Vagina (tissue), 2 donors: ENCODE measurements around the gene ADAMTSL3. TPM values are rescaled to one million over a fixed set of nuclear protein-coding genes. Genes with fewer than 3 reads are reported as not detected.
A peak's percentile ranks its signal among the peaks of the same experiment; 100 is the strongest.

Source experiments
- DNase-seq, 2 donors: peaks; one replicate each; pipeline ENCODE4 v3.0.0-alpha.2; 2017; ENCODE audit errors: extremely low spot score in 2 of 2
- H3K27ac ChIP-seq: fragments of 200-600 bp; sonication (generic); one replicate; pipeline ENCODE4 v1.5.1; 2019
- H3K27me3 ChIP-seq: fragments of 200-600 bp; sonication (generic); one replicate; pipeline ENCODE4 v1.5.1; 2019
- H3K36me3 ChIP-seq, 2 donors: fragments of 200-600 bp; sonication (generic); one replicate each; pipeline ENCODE4 v1.5.1; 2017 to 2019
- H3K4me1 ChIP-seq: fragments of 200-600 bp; sonication (generic); one replicate; pipeline ENCODE4 v1.5.1; 2019
- H3K4me3 ChIP-seq, 2 donors: fragments of 200-600 bp; sonication (generic); 1 replicate in 1 of 2; 2 replicates in 1 of 2; pipeline ENCODE4 v1.5.1; 2016 to 2019
- H3K9me3 ChIP-seq: fragments of 200-600 bp; sonication (generic); one replicate; pipeline ENCODE4 v1.5.1; 2019
- POLR2A ChIP-seq, 2 donors: fragments of 450-650 bp; IDR thresholded peaks; one replicate each; pipeline ENCODE4 v1.6.1; 2017; ENCODE audit warnings: antibody characterized with exemption in 2 of 2, mild to moderate bottlenecking in 2 of 2, moderate library complexity in 2 of 2
- POLR2AphosphoS5 ChIP-seq, 2 donors: sonication (generic); formaldehyde crosslinking; IDR thresholded peaks; one replicate each; pipeline ENCODE4 v1.9.0; 2017; ENCODE audit warnings: antibody characterized with exemption in 2 of 2, mild to moderate bottlenecking in 2 of 2, low read depth in 1 of 2; ENCODE audit not compliant: insufficient read depth in 1 of 2
- intact Hi-C: fragments of 100-400 bp; cut with DNase I; formaldehyde crosslinking; loops from one replicate; pipeline ENCODE4 v1.15.1; 2023
- total RNA-seq: library from RNA; depleted of rRNA; stranded (reverse); fragments of >200 nt; gene quantifications from one replicate; pipeline ENCODE4 v1.2.3, GENCODE V29; 2016
- TF ChIP-seq, protein P1 (sequence below), 3 experiments: fragments of 450-650 bp in 2 of 3; fragments of 200-600 bp in 1 of 3; sonication (generic) in 1 of 3; IDR thresholded peaks; one replicate each; pipeline ENCODE4 v1.5.1; 2017 to 2019; ENCODE audit warnings: antibody characterized with exemption in 3 of 3, mild to moderate bottlenecking in 2 of 3, moderate library complexity in 2 of 3

The ADAMTSL3 gene
- total RNA-seq, 1 donor from 2014 or later = 4.2 TPM

DNA sequence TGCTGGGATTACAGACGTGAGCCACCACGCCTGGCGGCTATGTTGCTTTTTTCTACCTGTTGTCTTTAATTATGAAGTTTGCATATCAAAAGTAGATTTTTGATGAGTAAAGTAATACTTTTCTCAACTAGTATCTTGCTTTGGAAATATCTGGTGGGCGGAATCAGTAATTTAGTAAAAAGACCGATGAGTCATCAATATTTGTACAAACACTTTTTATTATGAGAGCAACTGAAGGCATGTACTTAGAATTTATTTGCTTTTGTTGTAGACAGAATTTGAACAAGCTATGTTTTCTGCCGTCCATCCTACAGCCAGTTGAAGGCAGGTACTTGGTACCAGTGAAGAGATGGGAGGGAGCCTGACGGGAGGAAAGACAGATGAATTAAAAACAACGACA is 164.7 kb downstream of the ADAMTSL3 start:
- Histone ChIP-seq H3K27me3 (no peaks in the 10 kb centered on the region), H3K4me3 (no peak overlapping the region), H3K36me3 (no peaks in the 10 kb centered on the region), H3K9me3 (no peaks in the 10 kb centered on the region), H3K4me1 (peaks cover 8% of the 10 kb centered on the region), H3K27ac (no peak overlapping the region)
- intact Hi-C loops = no loop called here
- TF ChIP-seq, protein P1, sequence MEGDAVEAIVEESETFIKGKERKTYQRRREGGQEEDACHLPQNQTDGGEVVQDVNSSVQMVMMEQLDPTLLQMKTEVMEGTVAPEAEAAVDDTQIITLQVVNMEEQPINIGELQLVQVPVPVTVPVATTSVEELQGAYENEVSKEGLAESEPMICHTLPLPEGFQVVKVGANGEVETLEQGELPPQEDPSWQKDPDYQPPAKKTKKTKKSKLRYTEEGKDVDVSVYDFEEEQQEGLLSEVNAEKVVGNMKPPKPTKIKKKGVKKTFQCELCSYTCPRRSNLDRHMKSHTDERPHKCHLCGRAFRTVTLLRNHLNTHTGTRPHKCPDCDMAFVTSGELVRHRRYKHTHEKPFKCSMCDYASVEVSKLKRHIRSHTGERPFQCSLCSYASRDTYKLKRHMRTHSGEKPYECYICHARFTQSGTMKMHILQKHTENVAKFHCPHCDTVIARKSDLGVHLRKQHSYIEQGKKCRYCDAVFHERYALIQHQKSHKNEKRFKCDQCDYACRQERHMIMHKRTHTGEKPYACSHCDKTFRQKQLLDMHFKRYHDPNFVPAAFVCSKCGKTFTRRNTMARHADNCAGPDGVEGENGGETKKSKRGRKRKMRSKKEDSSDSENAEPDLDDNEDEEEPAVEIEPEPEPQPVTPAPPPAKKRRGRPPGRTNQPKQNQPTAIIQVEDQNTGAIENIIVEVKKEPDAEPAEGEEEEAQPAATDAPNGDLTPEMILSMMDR (IDR thresholded peaks at IDR 0.05) = no peak
- no peak for TF ChIP-seq POLR2A (IDR thresholded peaks at IDR 0.05)
- no peak for TF ChIP-seq POLR2AphosphoS5 (IDR thresholded peaks at IDR 0.05; ENCODE audit: insufficient read depth in 1 of 2, low read depth in 1 of 2)
- DNase-seq = no peak

DNA sequence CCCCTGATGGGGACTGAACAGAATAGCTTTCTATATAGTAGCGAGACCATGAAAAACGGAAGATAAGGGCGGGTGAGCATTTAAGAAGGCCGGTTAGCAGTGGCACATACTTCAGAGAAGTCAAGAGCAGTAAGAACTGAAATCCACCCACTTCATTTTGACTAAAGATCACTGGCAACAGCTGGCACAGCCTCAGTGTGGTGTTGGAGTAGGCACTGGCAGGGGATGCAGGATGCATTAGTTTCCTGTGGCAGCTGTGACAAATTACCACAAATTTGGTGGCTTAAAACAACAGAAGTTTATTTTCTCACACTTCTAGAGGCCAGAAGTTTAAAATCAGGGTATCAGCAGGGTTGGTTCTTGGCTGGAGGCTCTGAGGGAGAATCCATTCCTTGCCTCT is 176.5 kb downstream of the ADAMTSL3 start:
- H3K4me3 ChIP-seq = no peak overlapping the region
- no peaks in the 10 kb centered on the region for H3K36me3 ChIP-seq
- peak in 1 of 2 donors; percentile 52 for DNase-seq
- intact Hi-C loops = no loop called here
- no peaks in the 10 kb centered on the region for H3K4me1 ChIP-seq
- no peaks in the 10 kb centered on the region for H3K27me3 ChIP-seq
- TF ChIP-seq, protein P1 (IDR thresholded peaks at IDR 0.05) = no peak
- TF ChIP-seq POLR2AphosphoS5 (IDR thresholded peaks at IDR 0.05; ENCODE audit: insufficient read depth in 1 of 2, low read depth in 1 of 2) (no peak), POLR2A (IDR thresholded peaks at IDR 0.05) (no peak)
- H3K27ac ChIP-seq = no peak overlapping the region
- no peaks in the 10 kb centered on the region for H3K9me3 ChIP-seq

DNA sequence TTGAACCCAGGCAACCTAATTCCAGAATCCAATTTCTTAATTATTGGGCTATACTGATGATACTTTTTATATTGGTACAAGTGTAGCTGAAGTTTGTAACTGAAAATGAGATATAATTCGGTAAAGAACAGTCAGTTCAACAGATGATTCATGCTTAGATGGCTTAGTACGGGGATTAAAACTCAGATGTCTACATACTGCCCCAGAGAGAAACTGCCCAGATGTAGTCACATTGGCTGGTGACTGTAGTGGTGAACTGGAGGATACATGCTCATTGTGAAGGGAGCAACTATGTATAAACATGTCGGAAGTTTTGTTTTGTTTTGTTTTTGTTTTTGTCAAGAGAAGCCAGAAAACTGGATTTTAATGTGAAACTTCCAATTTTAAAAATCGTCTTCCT is 179.6 kb downstream of the ADAMTSL3 start:
- intact Hi-C loops = no loop called here

DNA sequence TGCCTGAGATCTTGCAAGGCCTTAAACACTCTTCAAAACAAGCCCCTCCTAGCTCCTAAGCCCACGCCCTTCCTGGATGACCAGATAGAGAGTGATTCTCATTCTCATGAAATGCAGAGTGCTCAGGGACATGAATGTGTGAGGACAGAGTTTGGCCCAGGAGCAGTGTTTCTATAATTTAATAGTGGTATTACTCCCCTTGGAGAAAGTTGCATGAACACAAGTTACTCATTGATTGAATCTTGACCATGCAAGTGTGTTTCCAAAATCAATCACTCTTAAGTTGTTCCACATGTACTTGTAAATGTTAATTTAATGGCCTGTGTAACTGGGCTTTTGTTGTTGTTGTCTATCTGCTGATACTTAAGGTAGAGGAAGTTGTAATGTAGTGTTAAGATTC is 181.6 kb downstream of the ADAMTSL3 start:
- Histone ChIP-seq H3K9me3 (no peaks in the 10 kb centered on the region), H3K27me3 (no peaks in the 10 kb centered on the region), H3K4me3 (no peak overlapping the region), H3K4me1 (no peaks in the 10 kb centered on the region), H3K36me3 (no peaks in the 10 kb centered on the region), H3K27ac (no peak overlapping the region)
- intact Hi-C loops = no loop called here
- TF ChIP-seq, protein P1 (IDR thresholded peaks at IDR 0.05) = no peak
- TF ChIP-seq POLR2AphosphoS5 (IDR thresholded peaks at IDR 0.05; ENCODE audit: insufficient read depth in 1 of 2, low read depth in 1 of 2) (no peak), POLR2A (IDR thresholded peaks at IDR 0.05) (no peak)
- peak in 1 of 2 donors; percentile 22 for DNase-seq

More for the DNA sequence above, 179.6 kb downstream of the ADAMTSL3 start:
- H3K27ac ChIP-seq = no peak overlapping the region
- no peaks in the 10 kb centered on the region for H3K36me3 ChIP-seq
- DNase-seq = no peak
- H3K9me3 ChIP-seq = no peaks in the 10 kb centered on the region
- no peak overlapping the region for H3K4me3 ChIP-seq
- TF ChIP-seq POLR2AphosphoS5 (IDR thresholded peaks at IDR 0.05; ENCODE audit: insufficient read depth in 1 of 2, low read depth in 1 of 2) = no peak
- TF ChIP-seq POLR2A (IDR thresholded peaks at IDR 0.05) = no peak
- TF ChIP-seq, protein P1 (IDR thresholded peaks at IDR 0.05) = no peak
- H3K27me3 ChIP-seq = no peaks in the 10 kb centered on the region
- H3K4me1 ChIP-seq = no peaks in the 10 kb centered on the region

DNA sequence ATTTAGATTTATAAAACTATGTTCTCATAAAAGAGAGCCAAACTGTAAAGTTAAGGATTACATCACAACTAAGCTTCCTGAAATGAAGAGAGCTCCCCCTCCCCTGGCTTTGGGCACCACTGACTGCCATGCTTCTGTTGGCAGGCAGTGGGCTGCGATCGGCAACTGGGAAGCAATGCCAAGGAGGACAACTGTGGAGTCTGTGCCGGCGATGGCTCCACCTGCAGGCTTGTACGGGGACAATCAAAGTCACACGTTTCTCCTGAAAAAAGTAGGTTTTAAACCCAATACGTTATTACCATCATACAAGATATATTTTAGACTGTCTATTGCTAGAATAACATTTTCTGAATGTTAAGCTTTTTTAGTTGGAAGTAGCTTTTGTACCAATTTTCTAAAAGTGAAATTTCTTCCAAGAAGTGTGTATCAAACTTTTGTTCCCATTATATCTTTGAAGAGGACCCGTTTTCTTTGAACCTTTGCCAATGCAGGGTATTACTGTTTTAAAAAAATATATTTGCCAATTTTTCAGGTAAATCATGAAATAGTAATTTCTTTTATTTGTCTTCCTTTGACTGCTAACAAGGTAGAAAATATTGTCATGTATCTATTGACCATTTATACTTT is 184.1 kb downstream of the ADAMTSL3 start:
- peak in 1 of 2 donors; percentile 42 for DNase-seq
- intact Hi-C loops = no loop called here

More for the DNA sequence above, 184.1 kb downstream of the ADAMTSL3 start:
- no peak for TF ChIP-seq POLR2A (IDR thresholded peaks at IDR 0.05)
- TF ChIP-seq, protein P1 (IDR thresholded peaks at IDR 0.05) = no peak
- TF ChIP-seq POLR2AphosphoS5 (IDR thresholded peaks at IDR 0.05; ENCODE audit: insufficient read depth in 1 of 2, low read depth in 1 of 2) = no peak
- Histone ChIP-seq H3K9me3 (no peaks in the 10 kb centered on the region), H3K4me1 (no peaks in the 10 kb centered on the region), H3K27ac (no peak overlapping the region), H3K36me3 (no peaks in the 10 kb centered on the region), H3K27me3 (no peaks in the 10 kb centered on the region), H3K4me3 (no peak overlapping the region)
